Right forelimb (tissue), 1 donor: ENCODE measurements around the gene FOXL3.
"Not testable (repeated sequence)": the region's sequence is repeated elsewhere in the genome, so short reads cannot be mapped to it uniquely, and the experiment has no call there.

Source experiments
- DNase-seq: peaks from one replicate; pipeline ENCODE4 v3.0.0-alpha.2; 2018

FOXL3 gene

DNA sequence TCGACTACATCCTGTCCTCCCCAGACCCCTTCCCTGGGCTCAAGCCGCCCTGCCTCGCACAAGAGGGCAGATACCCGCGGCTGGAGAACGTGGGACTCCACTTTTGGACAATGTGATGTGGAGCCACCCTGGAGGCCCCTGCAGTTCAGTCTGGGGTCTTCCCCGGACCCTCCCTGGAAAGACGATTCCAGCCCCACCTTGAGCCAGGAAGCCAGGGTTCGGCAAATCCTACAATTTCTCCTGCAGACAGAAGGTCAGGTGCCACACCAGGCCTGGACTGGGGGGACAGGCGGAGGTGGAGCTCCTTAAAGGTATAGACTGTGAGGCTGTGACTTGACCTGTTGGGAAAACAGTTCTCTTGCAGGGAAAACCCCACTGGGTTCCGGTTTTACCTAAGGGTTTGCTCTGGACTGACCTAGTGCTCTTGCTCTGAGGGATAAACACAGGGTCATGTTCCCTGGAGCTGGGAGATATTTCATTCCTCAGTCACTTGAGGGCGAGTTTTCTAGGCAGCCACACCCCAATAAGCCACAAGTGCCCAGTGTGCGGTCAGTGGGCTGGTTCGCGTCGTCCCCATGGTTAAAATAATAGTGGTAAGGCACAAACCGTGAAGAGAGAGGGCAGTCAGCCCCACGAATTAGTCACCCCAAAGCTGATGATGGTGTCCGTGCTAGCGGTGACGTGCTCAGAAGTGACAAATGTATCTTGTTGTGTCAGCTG is 1.6 kb downstream of the FOXL3 start:
- no peak for DNase-seq

DNA sequence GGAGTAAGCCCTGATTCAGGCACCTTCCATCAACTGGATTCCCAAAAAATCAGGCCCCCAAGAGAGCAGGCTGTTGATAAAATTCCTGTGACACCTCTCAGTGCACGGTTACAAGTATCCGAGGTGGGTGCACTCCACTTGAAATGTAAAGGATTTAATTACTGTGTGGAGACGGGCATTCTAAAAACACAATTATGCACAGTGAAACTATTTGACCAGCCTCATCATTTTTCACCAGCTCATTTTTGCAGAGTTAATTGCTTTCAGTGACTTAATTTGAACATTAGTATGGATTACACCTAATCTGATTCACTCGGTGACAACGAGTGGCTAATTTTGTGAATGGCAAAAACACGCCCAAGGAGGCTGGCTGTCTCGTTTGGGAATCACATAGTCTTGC is 2.3 kb downstream of the FOXL3 start:
- no peak for DNase-seq

DNA sequence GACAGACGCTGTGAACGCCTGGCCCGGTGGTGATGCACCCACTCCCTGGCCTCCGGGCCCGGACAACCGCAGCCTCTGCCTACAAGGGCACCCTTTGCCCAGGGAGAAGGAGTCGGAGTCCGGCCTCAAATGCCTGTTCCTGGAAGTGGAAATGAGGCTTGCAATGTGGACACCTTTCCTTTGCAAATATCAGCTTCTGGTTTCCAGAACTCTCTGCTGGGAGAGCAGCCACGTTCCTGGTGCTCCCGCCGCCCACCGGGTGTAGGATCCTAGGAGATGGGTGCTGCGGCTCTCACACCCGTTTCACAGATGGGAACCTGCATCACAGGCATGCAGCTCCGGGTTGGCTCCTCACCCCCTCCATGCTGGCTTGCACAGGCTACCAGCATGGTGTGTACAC is 2.9 kb downstream of the FOXL3 start:
- no peak for DNase-seq

DNA sequence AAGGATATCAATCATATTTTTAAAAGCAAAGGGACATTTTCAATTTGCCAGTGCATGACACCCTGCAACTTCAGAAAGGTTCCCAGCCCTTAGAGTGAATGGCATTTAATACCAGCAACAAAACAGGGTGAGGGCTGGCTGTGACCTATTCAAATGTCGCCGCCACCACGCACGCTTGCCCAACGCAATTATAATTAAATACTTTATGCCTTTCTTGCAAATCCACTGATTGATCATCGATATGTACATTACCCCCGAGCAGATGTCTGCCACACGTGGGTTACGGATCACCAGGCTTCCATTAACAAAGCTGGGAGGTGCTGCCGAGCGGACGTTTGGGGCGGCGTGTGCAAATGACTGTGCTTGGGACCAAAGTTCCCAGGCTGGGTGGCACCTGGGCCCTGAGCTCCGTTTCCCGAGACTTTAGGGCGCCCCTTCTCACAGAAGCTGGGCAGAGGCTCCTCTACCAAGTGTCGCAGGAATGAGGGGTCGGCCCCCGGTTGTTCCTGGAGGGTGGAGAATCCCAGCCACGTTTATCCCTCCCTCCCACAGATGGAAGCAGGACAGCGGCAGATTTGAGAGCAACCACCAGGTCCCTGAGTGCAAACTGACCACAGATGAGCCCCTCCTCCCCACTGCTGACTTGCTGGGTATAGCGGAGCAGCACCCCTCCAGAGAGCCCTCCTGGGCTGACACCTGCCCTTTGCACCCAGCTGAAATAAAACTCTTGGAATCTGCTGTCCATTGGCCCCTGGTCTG is 3.9 kb downstream of the FOXL3 start:
- no peak for DNase-seq

DNA sequence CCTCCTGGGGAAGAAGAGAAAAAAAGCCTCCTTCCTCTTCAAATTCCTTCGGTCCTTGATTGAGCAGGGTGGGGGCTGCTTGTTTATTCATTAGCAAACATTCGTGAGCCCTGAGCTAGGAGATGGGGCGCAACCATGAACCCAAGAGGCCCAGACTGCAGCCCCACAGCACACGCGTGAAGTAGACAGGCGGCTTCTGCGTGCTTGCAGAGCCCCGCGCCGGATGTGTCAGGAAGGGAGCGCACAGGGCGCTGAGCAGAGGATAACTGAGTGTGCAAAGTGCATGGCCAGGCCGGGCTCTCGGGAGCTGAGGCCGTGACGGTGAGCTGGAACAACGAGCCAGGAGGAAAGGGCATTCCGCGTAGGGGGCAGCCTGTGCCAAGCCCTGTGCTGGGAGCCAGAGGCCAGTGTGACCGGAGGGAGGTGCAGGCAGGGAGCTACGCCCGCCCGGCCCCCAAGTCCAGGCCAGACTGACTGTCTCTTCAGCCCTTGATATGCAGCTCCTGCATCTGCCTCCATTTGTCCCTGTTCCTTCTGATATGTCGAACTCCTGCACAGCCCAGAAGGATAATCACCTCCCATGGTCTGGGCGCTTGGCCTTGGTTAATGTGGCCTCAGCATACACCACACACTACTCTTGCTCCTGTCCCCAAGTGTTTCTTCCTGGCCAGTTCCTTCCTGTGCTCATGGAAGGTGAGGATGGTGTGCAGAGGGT is 4.6 kb downstream of the FOXL3 start:
- no peak for DNase-seq

DNA sequence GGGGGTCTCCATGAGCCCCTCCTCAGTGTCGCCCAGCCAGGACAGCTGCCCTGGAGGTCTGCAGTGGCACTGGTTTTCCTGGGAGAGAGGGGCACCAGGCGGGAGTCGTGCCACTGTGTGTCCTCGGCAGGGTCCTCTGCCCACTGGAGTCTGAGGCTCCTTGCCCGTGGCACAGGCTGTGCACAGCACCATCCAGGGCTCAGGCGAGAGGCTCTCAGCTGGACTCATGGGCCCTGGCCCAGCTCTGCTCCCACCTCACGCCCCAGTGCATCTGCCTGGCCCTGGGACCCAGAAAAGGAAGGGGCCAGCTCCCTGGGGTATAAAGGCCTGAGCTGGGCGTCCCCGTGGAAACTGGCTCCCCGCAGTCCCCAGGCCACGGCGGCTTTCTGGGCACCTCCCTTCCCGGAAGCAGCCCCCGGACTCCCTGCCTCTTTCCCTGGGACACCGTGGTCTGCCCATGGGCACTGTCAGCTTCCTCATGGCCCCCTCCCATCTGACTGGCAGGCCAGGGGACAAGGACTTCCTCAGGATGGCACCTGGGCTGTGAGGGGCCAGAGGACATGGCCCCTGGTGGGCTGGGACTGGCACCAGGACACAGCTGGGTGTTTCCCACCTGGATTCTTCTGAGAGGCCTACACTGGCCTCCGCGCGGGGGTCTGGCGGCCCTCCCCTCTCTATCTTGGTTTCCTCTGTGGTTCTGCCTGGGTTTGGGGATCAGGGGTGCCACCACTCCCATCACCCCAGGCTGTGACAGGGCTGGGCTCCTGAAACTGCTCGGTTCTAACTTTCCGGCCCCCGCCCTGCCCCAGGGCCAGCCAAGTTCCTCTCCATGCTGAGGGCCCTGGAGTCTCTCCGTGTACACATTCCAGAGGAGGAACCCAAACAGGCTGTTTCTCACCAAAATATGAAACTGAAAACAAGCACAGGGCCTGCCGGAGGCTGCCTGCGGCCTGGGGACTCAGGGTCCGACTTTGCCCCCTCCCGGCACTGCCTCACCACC is 5.5 kb downstream of the FOXL3 start:
- DNase-seq: no peak

DNA sequence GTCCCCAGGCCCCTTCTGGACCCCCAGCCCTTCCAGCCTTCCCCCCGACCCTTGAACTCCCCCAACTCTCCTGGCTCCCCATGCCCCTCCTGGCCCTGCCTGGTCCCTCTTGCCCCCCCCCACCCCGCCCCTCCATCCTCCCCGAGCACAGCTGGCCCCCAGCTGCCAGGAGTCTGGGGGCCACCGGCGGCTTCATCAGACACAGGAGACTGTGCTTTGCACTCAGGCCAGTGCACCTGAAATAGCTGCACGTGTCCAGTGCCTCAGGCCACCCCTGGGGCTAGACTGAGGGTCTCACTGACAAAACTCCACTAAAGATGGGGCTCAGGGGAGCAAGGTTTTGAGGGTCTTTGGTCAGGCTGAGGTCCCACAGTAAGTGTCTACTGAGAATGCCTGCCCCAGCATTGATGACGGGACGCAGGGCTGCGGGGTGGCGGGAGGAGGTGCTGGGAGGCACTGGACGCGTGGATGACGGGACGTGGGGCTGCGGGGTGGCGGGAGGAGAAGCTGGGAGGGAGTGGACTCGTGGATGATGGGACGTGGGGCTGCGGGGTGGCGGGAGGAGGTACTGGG is 6.5 kb downstream of the FOXL3 start:
- no peak for DNase-seq

DNA sequence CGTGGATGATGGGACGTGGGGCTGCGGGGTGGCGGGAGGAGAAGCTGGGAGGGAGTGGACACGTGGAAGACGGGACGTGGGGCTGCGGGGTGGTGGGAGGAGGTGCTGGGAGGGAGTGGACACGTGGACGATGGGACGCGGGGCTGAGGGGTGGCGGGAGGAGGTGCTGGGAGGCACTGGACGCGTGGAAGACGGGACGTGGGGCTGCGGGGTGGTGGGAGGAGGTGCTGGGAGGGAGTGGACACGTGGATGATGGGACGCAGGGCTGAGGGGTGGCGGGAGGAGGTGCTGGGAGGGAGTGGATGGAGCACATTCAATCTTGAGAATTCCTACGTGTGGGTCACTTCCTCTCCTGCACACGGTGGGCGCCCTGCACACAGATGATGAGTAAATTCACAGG is 7.2 kb downstream of the FOXL3 start:
- not testable (repeated sequence) for DNase-seq

DNA sequence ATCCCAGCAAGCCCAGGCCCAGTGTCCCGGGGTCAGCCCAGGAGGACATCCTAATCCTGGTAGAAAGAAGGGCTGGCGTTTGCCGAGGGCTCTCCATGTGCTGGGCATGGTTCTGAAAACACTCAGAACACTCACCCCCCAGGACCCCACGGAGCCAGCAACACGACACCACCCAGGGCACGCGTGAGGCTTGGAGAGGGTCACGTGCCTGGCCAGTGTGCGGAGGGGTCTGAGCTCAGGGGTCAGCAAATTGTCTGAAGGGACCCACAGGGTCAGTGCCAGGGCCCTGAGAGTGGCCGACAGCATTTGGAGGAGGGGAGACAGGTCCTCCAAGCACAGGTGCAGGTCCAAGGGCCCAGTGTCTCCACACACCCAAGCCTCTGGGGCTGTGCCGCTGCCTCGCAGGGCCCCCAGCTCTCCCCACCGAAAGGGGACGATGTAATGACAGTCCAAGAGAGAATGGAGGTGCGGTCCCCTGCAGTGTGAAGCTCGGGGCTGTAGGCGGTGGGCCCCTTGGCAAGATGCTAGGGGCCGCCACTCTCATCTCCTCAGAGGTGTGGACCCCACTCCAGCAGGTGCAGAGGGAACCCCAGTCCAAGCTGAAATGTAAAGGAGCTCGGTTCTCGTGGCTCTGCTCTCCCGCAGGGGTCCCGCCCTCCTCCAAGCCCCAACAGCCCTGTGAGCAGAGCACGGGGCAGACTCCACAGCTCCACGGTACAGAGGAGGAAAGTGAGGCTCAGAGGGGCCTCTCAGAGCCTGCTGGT is 7.8 kb downstream of the FOXL3 start:
- DNase-seq: no peak

DNA sequence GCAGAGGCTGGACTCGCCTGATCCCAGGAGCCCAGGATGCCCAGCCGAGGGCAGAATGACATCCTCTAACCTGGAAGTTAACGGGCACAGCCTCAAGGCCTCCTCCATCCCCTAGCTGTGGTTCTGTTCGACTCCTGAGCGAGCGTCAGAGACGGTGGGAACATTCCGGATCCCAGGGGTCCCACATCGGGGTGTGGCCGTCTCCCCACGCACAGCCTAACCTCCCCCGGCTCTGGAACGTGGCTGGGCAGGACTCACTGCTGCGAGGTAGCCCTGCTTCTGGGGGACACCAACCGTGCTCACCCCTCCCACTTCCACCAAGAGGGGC is 8.4 kb downstream of the FOXL3 start:
- no peak for DNase-seq

DNA sequence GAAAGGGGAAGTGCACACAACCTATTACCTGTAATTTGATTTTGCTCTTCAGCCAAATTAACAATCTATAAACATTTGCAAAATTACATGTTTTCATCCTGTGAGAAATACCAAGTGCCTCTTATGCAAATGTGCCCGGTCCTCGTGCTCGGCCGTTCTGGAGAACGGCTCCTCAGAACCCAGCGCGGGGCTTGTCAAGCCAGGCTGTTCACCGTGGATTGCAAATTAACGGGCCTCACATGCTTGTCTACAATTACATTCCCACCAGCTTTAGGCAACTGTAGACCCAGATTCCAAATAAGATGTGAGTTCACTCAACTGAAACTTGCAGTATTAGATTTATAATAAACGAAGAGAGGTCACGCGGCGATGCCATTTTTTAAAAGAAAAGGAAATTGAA is 8.8 kb downstream of the FOXL3 start:
- DNase-seq: no peak

DNA sequence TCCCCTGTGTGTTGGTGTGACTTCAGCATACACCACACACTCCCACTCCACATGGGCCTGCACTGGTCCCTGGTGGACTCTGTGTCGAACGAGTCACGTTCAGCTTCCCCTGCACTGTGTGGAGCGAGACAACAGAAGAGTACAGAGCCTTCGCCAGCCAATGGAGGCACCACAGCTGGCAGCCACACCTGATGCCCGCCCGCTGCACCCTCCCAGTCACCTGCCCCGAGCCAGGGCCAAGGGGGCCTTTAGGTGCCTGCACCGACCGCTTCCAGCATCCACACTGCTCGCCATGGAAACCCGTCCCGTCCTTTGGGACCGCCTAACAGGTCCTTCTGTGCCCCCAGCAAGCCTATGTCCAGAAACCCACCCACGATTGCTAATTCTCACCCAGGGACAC is 9.2 kb downstream of the FOXL3 start:
- DNase-seq: no peak

DNA sequence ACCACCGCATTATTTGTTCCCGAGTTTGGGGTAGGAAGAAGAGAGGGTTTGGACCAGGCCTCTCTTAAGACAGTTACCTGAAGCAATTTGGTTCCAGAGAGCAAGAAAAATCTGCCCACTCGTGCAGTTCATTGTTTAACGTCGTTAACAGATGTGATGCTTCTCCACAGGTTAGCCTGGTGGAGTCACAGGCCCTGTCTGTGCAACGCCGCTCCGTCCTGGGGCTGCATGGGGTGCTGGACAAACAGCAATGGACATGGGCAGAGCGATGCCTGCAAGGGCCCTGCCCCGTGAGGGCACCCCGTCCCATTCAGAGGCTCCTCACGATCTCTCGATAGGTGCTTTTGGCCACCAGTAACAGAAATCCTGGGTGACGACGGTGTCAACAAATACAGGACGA is 9.7 kb downstream of the FOXL3 start:
- DNase-seq: no peak

DNA sequence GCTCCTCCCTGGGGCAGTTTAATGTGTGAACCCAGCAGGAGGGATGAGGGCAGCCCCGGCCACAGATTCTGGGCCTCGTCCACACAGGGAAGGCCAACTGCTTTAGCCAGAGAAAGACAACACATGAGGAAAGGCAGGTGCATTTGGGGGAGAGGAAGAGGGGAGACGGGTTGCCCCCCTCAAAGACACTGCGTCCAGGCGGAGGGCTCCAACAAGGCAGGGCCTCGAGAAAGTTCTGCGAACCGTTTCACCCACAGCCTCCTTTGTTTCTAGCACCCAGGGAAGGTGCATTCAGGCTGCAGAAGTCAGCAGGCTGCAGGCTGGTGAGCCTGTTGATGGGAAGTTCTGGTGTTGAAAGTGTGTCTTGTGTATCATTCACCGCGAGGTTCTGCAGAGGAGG is 10.1 kb downstream of the FOXL3 start:
- no peak for DNase-seq

DNA sequence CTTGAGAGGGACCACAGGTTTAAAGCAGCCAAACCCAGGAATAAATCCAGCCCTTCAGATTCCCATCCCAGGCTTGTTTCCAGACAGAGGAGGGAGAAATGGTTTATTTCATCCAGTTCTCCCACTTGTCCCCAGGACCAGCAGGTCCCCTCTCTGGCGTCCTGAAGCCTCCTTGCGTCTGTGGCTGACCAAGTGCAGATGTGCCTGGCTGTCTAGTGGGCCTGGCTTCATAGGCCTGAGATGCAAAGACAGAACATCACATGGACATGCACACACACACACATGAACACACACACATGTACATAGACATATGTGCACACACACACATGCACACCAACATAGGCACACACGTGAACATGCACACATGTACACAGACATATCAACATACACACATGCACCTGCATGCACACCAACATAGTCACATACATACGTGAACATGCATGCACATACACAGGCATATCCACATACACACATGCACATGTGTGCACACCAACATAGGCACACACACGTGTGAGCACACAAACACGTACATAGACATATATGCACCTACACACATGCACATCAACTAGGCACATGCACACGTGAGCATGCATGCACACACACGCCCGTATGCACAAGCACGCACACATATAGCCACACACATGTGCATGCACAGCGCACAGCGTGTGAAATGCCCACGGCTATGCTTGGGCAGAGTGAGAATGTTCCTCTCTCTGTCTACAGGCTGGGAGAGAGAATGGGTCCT is 10.7 kb downstream of the FOXL3 start:
- DNase-seq: no peak

DNA sequence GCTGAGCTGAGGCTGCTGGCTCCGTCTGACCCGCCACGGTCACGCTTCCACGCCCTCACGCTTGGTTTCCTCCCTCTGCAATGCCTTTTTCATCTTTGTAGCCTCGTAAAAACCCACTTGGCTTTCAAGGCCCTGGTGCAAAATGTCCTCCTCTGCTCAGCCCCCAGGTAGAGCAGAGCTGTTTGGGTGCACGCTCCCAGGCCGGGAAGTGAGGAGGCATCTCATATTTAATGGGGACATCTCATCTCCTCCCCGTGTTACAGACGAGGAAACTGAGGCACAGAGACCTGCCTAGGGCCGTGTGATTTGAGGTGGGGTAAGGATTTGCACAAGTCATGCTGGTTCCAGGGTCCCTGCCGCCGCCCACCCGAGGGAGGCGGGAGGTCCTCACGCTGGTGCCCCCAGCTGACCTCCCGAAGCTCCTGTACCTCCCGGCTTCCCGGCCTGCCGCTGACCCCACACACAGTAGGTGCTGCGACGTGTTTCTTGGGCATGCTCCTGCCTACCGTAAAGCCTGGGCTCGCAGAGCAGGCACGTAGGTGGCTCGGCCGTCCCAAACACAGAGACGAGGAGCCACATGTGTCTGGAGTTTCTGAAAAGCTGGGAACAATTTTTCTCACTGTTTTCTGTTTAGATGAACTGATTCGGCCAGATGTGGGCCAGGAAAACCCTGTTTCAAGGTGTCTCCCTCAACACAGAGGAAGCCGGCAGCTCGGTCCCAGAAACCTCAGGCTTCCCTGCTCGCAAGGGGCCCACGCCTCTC is 11.5 kb downstream of the FOXL3 start:
- DNase-seq: no peak

DNA sequence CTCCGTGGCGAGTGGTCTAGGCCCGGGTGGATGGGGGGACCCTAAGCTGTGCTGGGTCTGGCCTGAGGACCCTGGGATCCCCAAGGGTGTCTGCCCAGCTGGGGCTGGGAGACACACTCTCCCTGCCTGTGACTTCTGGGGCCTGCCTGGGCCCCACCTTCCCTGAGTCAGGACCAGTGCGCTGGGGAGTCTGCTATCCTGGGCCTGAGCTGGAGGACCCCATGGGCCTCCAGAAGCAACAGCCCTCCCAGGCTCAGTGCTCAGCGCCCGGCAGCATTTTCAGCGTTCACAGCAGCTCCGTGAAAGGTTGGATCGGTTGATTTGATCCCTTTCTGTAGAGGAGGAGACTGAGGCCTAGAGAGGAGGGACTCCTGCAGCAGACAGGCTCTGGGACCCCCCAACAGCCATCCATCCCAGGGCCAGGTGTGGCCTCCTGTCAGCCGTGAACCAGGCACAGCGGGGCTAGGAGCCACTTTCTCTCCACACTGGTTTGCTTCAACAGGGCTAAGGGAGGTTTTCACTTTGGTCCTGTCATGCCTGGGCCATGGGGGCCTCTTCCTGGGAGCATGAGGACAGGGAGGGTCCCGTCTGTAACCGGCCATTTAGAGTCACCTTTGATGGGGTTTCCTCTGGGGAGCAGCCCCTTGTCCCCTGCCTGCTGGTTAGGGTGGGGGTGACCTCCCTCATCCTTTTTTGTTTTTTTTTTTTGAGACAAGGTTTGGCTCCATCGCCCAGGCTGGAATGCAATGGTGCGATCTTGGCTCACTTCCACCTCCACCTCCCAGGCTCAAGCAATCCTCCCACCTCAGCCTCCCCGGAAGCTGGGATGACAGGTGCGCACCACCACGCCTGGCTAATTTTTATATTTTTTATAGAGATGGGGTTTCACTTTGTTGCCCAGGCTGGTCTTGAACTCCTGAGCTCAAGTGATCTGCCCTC is 12.4 kb downstream of the FOXL3 start:
- DNase-seq: no peak

DNA sequence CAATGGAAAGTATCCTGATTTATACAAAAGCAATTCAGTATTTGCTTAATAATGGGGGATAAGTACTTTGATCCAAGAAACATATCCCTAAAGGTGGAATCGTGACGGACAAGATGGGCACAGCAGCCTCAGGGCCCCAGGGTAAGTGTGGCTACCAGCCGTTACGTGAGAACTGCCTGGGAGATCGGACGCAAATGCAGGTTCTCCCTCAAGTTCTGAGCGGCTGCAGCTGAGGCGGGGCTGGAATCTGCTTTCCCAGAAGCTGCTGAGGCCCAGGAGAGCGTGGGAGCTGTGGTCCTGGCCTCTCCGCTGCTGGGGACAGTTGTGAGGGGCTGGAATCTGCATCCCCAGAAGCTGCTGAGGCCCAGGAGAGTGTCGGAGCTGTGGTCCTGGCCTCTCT is 13.5 kb downstream of the FOXL3 start:
- no peak for DNase-seq
